Stimulated activated CD4-positive, alpha-beta T cell treated with anti-CD3 and anti-CD28 coated beads, Interleukin-15, amount 100 ng/mL, for 24 hours (primary cell): ENCODE measurements around the gene CACNA2D3.

Experiments used
- DNase-seq: peaks from one replicate; pipeline ENCODE4 v3.0.0-alpha.2; 2020

Gene CACNA2D3

GRCh38 chr3:54900838-54901591, 778.7 kb downstream of the CACNA2D3 start:
- no peak for DNase-seq

GRCh38 chr3:54901906-54902685, 779.7 kb downstream of the CACNA2D3 start:
- no peak for DNase-seq

GRCh38 chr3:54905261-54905888, 783.0 kb downstream of the CACNA2D3 start:
- DNase-seq = no peak

DNA sequence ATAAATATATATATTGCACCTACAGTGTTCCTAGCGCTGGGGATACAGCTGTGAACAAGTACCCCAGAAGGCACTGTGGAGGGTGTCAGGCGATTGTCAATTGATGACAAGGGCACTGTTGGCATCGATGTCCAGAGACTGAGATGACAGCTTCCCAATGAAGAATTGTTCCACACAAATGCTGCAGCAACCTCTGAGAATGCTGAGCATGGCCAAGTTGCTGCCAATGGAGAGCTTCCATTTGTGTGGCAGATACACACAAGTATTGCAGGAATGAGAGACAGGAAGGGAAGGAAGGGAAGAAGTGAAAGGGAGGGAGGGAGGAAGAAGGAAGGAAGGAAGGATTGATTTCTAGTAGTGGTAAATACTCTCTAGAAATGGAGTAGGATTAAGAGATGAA, 783.6 kb downstream of the CACNA2D3 start:
- no peak for DNase-seq

DNA sequence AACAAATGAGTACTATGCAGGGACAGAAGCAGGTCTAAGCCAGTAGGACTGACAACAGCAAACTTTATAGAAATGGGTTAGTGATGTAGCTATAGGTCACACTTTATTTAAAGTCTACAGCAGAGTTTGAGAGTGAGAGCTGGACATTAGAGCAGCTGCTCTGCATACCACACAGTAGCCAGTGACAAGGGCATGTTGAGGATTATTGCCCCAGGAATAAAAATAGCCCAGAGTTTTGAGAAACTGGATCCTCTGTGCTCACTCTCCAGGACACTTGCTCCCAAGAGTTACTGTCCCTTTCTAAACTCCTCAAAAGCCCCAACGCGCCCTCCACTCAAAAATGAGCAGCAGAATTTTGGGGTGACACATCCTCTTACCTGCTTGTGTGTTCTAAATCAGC, 784.4 kb downstream of the CACNA2D3 start:
- DNase-seq = no peak

DNA sequence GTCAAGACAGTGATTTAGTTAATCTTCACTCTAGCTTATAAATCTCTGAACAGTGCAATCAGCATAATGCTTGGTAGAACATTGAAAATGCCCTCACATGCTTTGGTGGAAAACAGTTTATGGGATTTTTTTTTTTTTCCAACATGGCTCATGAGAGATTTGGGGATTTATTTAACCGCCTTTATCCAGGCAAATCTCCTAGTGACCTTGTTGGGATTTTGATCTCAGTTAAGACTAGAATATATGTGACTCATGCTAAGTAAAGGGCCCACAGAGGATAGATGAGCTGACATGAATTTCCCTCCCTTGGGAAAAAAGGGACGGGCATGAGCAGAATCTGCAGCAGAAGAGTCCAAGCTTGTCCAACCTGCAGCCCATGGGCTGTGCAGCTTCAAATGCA, 786.8 kb downstream of the CACNA2D3 start:
- no peak for DNase-seq

- no peak for DNase-seq
Observed at GRCh38 chr3:54914180-54914579, 791.8 kb downstream of the CACNA2D3 start.

DNA sequence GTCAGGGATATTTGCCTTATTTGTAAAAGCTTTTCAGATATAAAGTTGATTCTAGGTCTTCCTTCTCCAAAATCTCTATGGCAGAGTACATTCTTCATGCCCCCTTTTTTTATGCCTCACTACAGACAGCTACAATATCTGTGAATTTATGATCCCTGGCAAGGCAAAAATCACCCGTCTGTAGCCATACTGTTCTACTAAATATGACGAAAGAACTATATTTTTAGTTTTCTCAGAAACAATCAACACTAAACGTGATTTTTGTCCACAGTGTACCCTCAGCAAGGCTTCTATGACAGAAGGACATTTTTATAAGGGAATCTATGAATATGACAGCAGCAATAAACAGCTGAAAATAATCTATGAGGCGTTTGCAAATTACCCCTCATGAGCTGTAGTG, 792.8 kb downstream of the CACNA2D3 start:
- DNase-seq = no peak

DNA sequence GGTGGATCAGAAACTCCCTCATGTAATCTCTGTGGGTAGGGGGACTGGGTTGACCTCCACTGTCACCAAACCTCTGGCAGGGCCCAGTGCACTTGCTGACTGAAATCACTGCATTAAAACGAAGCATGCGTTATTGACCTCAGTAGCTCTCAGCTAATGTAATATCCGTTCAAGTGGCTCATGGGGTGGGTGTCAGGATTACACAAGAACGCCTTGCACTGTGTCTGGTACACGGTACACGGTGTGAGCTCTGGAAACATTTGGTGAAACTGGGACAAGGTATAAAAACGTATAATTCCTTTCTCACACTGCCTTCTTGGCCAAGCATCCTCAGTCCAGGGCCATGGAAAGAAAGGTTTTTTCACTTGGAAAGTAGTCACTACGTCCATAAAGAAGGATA, 793.6 kb downstream of the CACNA2D3 start:
- no peak for DNase-seq

DNA sequence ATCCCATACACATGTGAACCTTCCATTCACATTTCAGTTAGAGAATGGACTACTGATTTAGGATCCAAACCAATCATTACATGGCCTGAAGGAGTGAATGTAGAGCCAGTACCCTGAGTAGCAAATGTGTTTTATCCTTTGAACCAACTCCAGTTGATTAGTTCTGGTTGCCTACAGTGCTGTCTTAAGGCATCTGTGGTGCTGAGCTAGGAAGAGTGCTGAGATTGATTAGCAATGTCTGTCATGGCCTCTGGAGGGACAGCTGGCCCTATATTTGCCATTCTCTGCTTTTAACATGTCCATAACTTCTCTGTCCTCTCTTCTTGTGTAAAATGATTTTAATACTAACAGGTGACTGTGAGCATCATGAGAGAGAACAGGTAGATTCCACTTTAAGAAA, 794.4 kb downstream of the CACNA2D3 start:
- DNase-seq = no peak

- DNase-seq = no peak
Observed at GRCh38 chr3:54917174-54917573, 794.8 kb downstream of the CACNA2D3 start.

- no peak for DNase-seq
Observed at GRCh38 chr3:54917862-54918261, 795.5 kb downstream of the CACNA2D3 start.

- DNase-seq = no peak
Observed at GRCh38 chr3:54918516-54918915, 796.2 kb downstream of the CACNA2D3 start.

- no peak for DNase-seq
Observed at GRCh38 chr3:54928046-54928770, 805.9 kb downstream of the CACNA2D3 start, which contains the start of gene LRTM1. TSS of gene LRTM1 (minus strand) at chr3:54928059. CDS start at chr3:54927911, 148 bp downstream.

DNA sequence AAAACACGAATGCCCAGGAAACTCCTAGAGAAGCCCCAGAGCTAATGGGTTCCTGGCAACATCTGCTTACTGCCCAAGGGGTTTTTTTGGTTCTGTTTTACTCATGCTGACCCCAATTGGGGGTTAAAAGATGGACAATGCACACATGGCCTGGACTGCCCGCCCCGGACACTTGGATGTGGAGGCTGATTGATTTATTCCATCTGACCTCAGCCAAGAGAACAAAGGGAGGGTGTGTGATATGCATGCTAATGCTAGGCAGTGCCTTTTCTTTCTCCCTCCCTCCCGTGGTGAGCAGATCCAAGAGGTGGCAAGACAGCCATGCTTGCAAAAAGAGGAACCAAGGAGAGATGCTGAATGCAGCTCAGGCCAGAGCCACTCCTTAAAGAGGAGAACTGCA, 808.8 kb downstream of the CACNA2D3 start:
- no peak for DNase-seq

GRCh38 chr3:54932606-54933005, 810.3 kb downstream of the CACNA2D3 start:
- no peak for DNase-seq

DNA sequence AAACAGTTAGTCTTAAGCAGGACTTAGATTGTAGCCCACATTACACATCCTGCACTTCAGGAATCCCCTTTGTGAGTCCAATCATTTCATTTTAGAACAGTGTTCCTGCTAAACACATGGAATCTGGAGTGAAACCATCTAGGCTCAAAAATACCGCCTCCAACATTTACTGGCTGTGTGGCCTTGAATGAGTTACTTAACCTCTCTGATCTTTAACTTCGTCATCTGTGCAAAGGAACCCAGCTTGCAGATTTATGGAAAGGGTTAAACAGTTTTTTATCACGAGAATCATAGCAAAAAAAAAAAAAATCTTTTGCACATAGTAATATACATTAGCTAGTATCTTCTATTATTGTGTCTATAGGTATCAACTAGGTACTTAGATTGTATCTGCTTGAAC, 813.5 kb downstream of the CACNA2D3 start:
- DNase-seq = no peak

GRCh38 chr3:54936561-54936960, 814.2 kb downstream of the CACNA2D3 start:
- no peak for DNase-seq

- no peak for DNase-seq
Observed at GRCh38 chr3:54939557-54940300, 817.4 kb downstream of the CACNA2D3 start.

DNA sequence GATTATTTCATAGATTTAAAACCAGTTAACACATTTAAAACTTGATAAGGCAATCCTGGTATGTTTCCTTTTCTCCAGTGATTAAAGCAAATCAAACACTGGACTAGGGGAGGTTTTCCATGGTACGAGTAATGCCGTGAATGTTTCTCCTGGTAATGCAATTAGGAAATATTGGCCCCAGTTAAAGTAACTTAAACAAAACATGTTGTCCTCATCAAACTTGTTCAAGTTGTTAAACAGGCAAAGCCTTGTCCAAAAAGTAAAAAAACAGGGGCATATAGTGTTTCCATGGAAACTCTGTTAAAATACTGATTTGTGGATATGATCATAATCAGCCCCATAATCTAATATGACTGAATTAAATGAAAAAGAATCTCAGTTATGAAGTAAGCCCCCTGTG, 818.6 kb downstream of the CACNA2D3 start:
- DNase-seq = no peak

- DNase-seq = no peak
Observed at GRCh38 chr3:54941690-54942362, 819.5 kb downstream of the CACNA2D3 start.
